NCI-H1105 treated with DMSO at 0.1 percent for 48 hours (cell line): ENCODE results near the gene CDA.

Source experiments
- DNase-seq: peaks from one replicate; lab custom pipeline; 2025; lab: John Stamatoyannopoulos, UW

The CDA gene

GRCh38 chr1:20615946-20616846 lies 27.3 kb downstream of the CDA start:
- DNase-seq = no peak

GRCh38 chr1:20616847-20617487 lies 28.1 kb downstream of the CDA start:
- DNase-seq = no peak

- no peak for DNase-seq
Measured at GRCh38 chr1:20618550-20618949, 29.7 kb downstream of the CDA start.

DNA sequence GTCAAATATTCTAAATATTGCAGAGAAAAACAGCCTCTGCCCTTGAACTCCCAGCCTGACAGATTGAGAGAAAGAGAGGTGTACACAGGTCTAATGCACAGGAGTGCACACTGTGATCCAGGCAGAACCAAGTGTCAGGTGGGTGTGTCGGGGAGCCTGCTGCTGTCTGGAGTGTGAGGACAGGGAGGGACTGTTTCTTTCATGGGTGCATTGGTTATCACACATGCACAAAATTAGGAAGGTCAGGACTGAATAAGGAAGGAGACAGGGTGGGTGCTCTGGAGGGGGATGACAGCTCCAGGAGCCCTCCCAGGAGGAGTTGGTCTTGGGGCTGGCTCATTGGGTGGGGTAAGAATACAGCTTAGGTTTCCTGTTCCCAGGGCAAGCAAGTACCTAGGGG lies 31.1 kb downstream of the CDA start:
- no peak for DNase-seq

DNA sequence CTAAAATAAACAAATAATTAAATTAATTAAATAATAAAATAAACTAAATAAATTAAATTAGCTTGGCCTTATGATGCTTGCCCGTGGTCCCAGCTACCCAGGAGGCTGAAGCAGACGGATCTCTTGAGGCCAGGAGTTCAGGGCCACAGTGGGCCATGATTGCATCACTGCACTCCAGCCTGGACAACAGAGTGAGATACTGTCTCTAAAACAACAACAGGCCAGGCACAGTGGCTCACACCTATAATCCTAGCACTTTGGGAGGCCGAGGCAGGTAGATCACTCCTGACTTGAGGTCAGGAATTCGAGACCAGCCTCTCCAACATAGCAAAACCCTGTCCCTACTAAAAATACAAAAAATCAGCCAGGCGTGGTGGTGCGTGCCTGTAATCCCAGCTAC lies 32.1 kb downstream of the CDA start:
- no peak for DNase-seq

- no peak for DNase-seq
Measured at GRCh38 chr1:20624709-20625108, 35.8 kb downstream of the CDA start.

DNA sequence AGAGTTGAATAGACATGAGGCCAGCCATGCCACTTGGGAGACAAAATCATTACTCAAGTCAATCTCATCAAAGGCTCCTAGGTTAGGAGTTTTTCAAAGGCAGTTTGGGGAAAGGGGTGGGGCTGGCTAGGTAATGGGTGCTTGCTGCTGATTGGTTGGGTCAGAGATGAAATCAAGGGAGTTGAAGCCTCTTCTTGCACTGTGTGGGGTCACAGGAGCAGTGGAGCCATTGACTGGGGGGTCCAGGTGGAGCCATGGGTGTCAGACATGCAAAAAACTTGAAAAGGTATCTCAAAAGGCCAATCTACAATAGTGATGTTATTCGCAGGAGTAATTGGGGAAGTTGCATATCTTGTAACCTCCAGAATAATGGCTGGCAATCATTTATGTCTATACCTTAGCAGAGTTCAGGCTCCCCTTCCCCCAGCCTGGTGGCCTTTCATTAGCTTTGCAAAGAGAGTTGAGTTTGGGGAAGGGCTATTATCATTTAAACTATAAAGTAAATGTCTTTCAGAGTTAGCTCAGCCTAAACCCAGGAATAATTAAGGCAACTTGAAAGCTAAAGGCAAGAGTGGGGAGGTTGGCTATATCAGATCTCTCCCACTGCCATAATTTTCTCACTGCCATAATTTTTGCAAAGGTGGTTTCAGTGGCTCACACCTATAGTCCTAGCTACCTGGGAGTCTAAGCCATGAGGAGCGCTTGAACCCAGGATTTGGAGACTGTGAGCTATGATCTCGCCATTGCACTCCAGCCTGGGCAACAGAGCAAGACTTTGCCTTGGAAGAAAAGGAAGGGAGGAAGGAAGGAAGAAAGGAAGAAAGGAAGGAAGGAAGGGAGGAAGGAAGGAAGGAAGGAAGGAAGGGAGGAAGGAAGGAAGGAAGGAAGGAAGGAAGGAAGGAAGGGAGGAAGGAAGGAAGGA lies 36.5 kb downstream of the CDA start:
- DNase-seq = no peak

DNA sequence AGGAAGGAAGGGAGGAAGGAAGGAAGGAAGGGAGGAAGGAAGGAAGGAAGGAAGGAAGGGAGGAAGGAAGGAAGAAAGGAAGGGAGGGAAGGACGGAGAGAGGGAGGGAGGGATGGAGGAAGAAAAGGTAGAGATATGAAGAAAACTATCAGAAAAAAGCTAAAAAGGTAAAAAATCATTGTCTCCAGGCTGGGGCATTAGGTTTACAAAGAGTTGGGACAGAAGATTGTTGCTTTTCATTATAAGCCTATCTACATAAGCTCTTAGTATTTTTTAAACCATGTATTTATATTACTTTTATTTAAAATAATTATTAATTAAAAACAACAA lies 37.2 kb downstream of the CDA start:
- no peak for DNase-seq

GRCh38 chr1:20626524-20626923 lies 37.6 kb downstream of the CDA start:
- no peak for DNase-seq

GRCh38 chr1:20630729-20631128 lies 41.8 kb downstream of the CDA start:
- DNase-seq = no peak

DNA sequence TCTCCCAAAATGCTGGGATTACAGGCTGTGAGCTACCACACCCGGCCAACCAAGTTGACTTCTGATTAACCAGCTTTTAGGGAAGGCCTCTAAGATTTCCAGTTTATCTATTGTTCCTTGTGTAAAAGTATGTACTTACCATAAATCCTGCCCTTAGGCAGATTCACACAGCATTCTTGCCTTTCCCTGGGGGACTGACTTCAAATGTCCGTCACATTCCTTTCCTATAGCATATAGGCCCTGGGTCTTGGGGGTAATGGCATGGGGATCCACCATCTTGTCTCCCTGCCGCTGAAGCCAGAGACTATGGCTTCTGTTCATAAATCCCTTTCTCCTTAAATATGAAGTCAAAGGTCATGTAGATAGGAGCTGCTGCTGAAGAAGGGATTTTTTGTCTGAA lies 43.5 kb downstream of the CDA start:
- DNase-seq = no peak

- peak; percentile 82 for DNase-seq
Measured at GRCh38 chr1:20633190-20634064, 44.5 kb downstream of the CDA start, which contains the start of gene PINK1. Gene PINK1, plus strand, starts transcription at chr1:20633458. Its CDS starts 91 bp downstream, at chr1:20633549.

DNA sequence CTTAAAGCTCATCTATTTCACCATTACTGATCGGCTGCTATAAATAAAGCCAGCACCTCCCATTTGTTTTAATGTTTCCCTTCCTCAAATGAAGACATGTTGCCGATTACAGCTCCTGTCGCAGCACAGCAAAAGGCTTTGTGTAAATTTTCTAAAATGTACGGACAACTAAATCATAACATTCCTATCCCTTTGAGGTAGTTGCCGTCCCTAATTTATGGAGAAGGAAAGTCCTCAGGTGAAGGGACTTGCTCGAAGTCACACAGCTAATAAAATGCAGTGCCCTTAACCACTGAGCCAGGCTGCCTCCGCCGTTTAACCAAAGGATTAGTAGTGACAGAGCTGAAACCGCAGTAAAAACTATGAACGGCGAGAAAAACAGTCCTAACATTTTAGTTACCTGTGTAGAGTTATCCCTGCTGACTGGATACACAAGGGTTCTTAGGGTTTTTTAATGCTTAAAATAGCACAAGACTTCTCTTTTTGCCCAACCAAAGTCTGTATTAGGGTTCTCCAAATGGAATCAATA lies 45.2 kb downstream of the CDA start:
- DNase-seq = no peak

- peak; percentile 52 for DNase-seq
Measured at GRCh38 chr1:20634594-20635084, 45.7 kb downstream of the CDA start.

GRCh38 chr1:20636785-20637347 lies 48.0 kb downstream of the CDA start:
- DNase-seq = no peak

DNA sequence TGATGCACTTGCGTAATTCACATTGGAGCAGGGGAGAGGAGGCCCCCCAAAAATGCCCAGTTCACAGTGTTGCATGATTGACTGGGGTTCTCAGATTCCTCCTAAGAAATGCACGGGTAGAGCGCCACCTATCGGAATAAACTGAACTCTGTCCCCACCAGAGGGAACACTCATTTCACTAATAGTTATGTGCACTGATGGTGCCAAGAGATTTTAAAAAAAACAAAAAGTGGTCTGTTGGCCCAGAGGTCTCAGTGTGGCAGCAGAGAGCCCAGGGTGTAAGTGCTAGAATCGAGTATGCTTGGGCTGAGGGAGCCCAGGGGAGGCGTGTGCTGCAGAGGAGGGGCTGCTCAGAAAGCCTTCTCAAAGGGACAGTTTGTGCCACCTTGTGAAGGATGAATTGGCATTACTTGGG lies 51.3 kb downstream of the CDA start:
- peak; percentile 44 for DNase-seq

DNA sequence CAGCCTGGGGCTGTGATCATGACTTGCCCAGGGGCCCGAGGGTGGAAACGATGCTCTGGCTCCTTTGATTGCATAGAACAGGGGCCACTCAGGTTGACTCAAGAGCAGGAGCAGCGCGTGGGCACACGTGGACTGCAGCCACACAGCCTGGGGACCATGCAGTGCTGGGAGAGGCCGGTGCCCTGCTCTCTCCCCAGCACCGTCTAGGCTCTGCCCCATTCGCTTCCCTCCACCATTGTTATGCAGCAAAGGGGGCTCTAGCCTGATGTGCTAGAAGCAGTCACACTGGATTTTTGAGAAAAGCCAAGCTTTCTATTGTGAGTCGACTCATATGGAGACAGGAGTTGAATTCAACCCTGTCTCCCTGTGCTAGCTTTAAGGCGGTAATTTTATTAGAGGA lies 53.1 kb downstream of the CDA start:
- DNase-seq = no peak

GRCh38 chr1:20643080-20643479 lies 54.2 kb downstream of the CDA start:
- no peak for DNase-seq

GRCh38 chr1:20644416-20644815 lies 55.5 kb downstream of the CDA start:
- DNase-seq = no peak

DNA sequence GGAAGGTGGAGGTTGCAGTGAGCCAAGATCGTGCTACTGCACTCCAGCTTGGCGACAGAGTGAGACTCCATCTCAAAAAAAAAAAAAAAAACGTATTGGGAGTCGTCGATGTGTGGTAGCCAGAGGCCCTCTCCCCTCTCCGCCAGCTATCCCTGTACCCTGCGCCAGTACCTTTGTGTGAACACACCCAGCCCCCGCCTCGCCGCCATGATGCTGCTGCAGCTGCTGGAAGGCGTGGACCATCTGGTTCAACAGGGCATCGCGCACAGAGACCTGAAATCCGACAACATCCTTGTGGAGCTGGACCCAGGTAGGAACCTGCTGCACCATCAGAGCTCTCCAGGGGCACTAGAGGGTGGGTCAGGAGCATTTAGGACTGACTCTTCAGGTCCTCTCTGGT lies 56.5 kb downstream of the CDA start:
- no peak for DNase-seq

- no peak for DNase-seq
Measured at GRCh38 chr1:20648438-20648837, 59.5 kb downstream of the CDA start.
